IPS-NIHi7 (cell line): Measurements from ENCODE around the gene FABP7.
"Not testable (repeated sequence)": the region's sequence is repeated elsewhere in the genome, so short reads cannot be mapped to it uniquely, and the experiment has no call there.

Experiments
- DNase-seq: peaks from one replicate; pipeline ENCODE4 v3.0.0; 2012; ENCODE audit warnings: mixed read lengths; ENCODE audit errors: extremely low spot score

FABP7 gene

GRCh38 chr6:122779667-122780066 is at the start of gene FABP7:
FABP7 (plus strand) TSS chr6:122779716; CDS start chr6:122779795, 79 bp downstream.
- no peak for DNase-seq

- no peak for DNase-seq
These were observed 49.2 kb upstream of the FABP7 start for GRCh38 chr6:122730334-122730733.

- no peak for DNase-seq
These were observed 48.6 kb upstream of the FABP7 start for GRCh38 chr6:122730775-122731386.

GRCh38 chr6:122733259-122733658 is 46.3 kb upstream of the FABP7 start:
- no peak for DNase-seq

- no peak for DNase-seq
These were observed 44.8 kb upstream of the FABP7 start for GRCh38 chr6:122734529-122735395.

GRCh38 chr6:122735582-122735981 is 43.9 kb upstream of the FABP7 start:
- DNase-seq: no peak

GRCh38 chr6:122736163-122736562 is 43.4 kb upstream of the FABP7 start:
- DNase-seq: no peak

- no peak for DNase-seq
These were observed 42.9 kb upstream of the FABP7 start for GRCh38 chr6:122736616-122737015.

- no peak for DNase-seq
These were observed 39.4 kb upstream of the FABP7 start for GRCh38 chr6:122740091-122740490.

- DNase-seq: no peak
These were observed 38.6 kb upstream of the FABP7 start for GRCh38 chr6:122740936-122741335.

GRCh38 chr6:122744247-122744646 is 35.3 kb upstream of the FABP7 start:
- DNase-seq: not testable (repeated sequence)

- not testable (repeated sequence) for DNase-seq
These were observed 34.7 kb upstream of the FABP7 start for GRCh38 chr6:122744856-122745255.

GRCh38 chr6:122746688-122747087 is 32.8 kb upstream of the FABP7 start:
- no peak for DNase-seq

GRCh38 chr6:122747573-122747972 is 31.9 kb upstream of the FABP7 start:
- no peak for DNase-seq

- DNase-seq: not testable (repeated sequence)
These were observed 30.6 kb upstream of the FABP7 start for GRCh38 chr6:122748945-122749344.

GRCh38 chr6:122749451-122750050 is 30.0 kb upstream of the FABP7 start:
- no peak for DNase-seq

- DNase-seq: no peak
These were observed 28.2 kb upstream of the FABP7 start for GRCh38 chr6:122751326-122751725.

- DNase-seq: no peak
These were observed 27.1 kb upstream of the FABP7 start for GRCh38 chr6:122752459-122752858.

GRCh38 chr6:122753000-122753687 is 26.4 kb upstream of the FABP7 start:
- no peak for DNase-seq

GRCh38 chr6:122753688-122754056 is 25.8 kb upstream of the FABP7 start:
- no peak for DNase-seq

GRCh38 chr6:122754191-122754731 is 25.3 kb upstream of the FABP7 start:
- DNase-seq: no peak

- no peak for DNase-seq
These were observed 23.6 kb upstream of the FABP7 start for GRCh38 chr6:122755901-122756300.
